HG02588 (cell line): ENCODE measurements around the gene TRA2A.

ENCODE experiments used
- ATAC-seq: cut with Tn5 transposase; IDR thresholded peaks from one replicate; pipeline ENCODE4 v1.9.1; 2021; ENCODE audit warnings: mild to moderate bottlenecking, moderate library complexity; ENCODE audit not compliant: unreplicated experiment

Gene TRA2A

GRCh38 chr7:23471106-23471859 lies 60.5 kb downstream of the TRA2A start:
- peak; percentile 25 for ATAC-seq

GRCh38 chr7:23470330-23471105 lies 61.3 kb downstream of the TRA2A start, which contains the start of gene IGF2BP3:
IGF2BP3 (minus strand) TSS chr7:23470491; CDS start chr7:23470110, 381 bp downstream.
- ATAC-seq: no peak

- ATAC-seq: no peak
Observed at GRCh38 chr7:23469961-23470250, 61.9 kb downstream of the TRA2A start.

GRCh38 chr7:23469150-23469960 lies 62.4 kb downstream of the TRA2A start:
- ATAC-seq: no peak

- no peak for ATAC-seq
Observed at GRCh38 chr7:23468526-23469149, 63.1 kb downstream of the TRA2A start.

GRCh38 chr7:23467806-23468525 lies 63.8 kb downstream of the TRA2A start:
- ATAC-seq: no peak

- no peak for ATAC-seq
Observed at GRCh38 chr7:23467291-23467805, 64.4 kb downstream of the TRA2A start.

GRCh38 chr7:23462846-23463245 lies 68.9 kb downstream of the TRA2A start:
- no peak for ATAC-seq

- no peak for ATAC-seq
Observed at GRCh38 chr7:23458044-23458443, 73.7 kb downstream of the TRA2A start.

GRCh38 chr7:23456093-23456492 lies 75.7 kb downstream of the TRA2A start:
- no peak for ATAC-seq

- no peak for ATAC-seq
Observed at GRCh38 chr7:23454881-23455526, 76.8 kb downstream of the TRA2A start.
